Right kidney (tissue), 1 donor: ENCODE data around the gene RPS6KB1.
"Not testable (repeated sequence)": the region's sequence is repeated elsewhere in the genome, so short reads cannot be mapped to it uniquely, and the experiment has no call there.

Experiments
- DNase-seq: peaks from one replicate; pipeline ENCODE4 v3.0.0-alpha.2; 2016

The RPS6KB1 gene

DNA sequence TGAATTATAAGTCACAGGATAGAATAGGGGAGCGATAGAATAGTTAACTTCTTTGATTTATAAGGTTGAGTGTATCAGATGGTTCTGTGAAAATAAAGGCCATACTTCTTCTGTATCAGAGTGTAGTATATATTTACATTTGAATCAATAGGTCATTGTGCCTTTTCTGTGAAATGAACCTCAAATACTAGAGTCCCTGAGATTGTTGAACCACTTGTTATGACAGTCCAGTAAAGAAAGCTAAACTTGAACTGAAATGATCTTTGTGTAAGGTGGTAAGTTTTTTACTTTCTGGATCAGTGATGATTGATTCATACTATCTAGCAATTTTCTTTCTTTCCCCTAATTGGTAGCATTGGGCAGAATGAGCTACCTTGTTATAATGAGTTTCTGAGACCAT is 40.4 kb downstream of the RPS6KB1 start:
- not testable (repeated sequence) for DNase-seq

DNA sequence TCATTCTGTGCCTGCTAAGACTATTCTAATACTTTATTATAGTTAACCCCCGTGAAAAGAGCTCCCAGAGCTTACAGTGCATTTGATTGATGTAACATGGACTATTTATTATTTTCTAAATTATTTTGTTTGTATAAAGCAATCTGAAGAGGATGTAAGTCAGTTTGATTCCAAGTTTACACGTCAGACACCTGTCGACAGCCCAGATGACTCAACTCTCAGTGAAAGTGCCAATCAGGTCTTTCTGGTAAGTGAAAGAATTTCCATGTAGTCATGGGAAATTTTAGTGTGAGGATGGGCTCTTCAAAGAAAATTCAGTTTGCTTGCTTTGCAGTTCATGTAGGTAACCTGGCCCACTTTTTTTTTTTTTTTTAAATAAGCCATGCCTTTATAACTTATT is 47.8 kb downstream of the RPS6KB1 start:
- DNase-seq = not testable (repeated sequence)

DNA sequence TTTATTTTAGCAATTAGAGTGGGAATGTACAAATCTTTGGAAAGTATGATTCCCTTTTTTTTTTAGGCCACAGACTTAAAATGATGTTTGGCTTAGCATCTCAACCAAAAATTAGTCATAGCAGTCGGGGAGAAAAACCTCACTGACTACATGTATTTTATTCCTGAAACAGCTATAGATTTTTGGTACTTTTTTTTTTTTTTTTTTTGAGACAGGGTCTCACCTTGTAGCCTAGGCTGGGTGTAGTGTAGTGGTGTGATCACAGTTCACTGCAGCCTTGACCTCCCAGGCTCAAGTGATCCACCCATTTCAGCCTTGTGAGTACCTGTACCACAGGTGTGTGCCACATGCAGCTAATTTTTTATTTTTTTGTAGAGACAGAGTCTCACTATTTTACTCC is 48.2 kb downstream of the RPS6KB1 start:
- no peak for DNase-seq

DNA sequence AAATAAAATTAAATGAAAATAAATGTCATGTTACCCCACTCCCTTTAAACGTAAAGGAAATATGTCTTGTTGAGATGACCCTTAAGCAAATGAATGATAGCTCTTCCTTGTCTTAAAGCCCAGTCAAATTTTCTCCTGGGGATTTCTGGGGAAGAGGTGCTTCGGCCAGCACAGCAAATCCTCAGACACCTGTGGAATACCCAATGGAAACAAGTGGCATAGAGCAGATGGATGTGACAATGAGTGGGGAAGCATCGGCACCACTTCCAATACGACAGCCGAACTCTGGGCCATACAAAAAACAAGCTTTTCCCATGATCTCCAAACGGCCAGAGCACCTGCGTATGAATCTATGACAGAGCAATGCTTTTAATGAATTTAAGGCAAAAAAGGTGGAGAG is 53.5 kb downstream of the RPS6KB1 start:
- DNase-seq = not testable (repeated sequence)

DNA sequence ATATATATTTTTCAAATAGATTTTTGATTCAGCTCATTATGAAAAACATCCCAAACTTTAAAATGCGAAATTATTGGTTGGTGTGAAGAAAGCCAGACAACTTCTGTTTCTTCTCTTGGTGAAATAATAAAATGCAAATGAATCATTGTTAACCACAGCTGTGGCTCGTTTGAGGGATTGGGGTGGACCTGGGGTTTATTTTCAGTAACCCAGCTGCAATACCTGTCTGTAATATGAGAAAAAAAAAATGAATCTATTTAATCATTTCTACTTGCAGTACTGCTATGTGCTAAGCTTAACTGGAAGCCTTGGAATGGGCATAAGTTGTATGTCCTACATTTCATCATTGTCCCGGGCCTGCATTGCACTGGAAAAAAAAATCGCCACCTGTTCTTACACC is 54.4 kb downstream of the RPS6KB1 start:
- not testable (repeated sequence) for DNase-seq

DNA sequence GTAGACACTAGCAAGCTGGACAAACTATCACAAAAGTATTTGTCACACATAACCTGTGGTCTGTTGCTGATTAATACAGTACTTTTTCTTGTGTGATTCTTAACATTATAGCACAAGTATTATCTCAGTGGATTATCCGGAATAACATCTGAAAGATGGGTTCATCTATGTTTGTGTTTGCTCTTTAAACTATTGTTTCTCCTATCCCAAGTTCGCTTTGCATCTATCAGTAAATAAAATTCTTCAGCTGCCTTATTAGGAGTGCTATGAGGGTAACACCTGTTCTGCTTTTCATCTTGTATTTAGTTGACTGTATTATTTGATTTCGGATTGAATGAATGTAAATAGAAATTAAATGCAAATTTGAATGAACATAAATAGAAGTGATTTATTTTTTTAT is 57.1 kb downstream of the RPS6KB1 start:
- no peak for DNase-seq

DNA sequence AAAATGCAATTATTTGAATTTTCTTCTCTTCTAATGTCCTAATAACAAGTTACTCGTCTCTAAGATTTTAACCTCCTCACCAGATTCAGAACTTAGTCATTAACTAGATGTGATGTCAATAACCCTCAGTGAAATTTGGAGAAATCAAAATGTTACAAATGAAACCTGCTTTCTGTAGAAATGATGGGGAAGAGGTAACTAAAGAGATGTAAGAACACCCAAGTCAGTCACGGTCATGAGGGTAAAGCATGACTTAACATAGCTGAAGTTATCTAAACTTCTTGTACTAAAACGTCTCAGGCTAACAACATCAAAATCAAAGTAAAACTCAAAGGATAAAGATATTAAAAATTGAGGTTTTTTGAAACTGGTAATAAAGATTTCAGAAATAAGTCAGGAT is 61.9 kb downstream of the RPS6KB1 start:
- DNase-seq = no peak

DNA sequence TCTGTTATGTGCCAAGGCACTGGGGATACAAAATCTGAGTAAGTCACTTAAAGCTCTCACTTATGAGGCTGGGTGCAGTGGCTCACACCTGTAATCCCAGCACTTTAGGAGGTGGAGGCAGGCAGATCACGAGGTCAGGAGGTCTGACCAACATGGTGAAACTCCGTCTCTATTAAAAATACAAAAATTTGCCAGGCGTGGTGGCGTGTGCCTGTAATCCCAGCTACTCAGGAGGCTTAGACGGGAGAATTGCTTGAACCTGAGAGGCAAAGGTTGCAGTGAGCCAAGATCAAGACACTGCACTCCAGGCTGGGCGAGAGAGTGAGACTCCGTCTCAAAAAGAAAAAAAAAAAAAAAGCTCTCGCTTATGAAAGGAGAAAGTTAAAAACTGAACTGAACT is 66.7 kb downstream of the RPS6KB1 start:
- not testable (repeated sequence) for DNase-seq

DNA sequence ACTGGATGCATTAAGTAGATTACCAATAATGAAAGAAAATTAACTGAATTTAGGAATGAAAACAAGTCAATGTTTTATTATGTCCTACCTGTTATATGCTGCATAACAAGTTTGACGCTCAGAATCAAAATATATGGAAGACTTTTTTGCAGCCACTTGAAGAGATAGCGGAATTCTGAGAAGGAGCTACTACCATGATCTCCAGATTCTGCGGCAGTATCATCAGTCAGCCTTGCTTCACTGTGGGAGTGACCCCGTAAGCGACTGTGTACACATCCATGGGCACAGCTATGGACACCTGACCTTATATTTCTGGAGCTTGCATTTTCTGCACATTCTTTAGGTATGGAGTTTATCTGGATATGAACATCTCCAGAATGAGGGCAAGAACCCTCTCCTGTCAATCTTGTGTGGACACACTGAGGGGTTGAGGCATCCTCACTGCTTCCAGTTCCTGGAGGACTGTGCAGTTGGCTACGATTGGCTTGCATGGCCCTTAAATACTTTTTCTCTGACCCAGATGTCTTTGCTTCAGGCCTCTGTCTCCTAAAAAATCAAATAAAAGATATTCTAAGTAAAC is 69.9 kb downstream of the RPS6KB1 start:
- DNase-seq = no peak

DNA sequence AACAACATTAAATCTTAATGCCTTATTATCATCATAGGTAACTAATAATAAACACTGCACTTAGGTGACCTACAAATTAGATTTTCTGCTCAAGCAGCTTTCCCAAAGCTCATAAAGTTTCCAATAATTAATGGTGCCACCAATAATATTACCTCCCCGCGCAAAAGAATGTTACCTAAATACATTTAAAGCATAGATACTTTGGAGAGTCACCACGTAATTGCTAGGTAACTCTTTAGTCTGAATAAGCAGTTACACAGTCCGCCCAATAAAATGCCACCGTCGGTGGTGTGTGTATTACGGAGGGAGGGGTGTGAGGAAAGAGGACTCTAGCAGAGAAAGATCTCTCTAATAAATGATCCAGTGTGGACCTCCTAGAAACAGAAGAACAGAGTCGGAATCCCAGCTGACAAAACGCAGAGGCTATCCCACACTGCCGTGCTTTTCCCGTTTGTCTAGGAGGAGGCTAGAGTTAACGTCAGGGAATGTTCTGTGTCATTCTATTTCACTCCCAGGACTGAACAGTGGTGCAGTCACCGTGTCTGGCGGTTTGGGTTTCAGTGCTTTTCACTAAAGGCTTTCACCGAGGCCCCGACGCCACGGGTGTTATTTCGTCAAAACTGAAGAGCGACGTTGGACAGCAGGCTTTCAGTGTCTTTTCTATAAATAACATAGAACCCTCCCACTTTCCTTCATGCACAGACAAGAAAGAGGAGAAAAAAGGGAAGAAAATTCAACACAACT is 71.0 kb downstream of the RPS6KB1 start:
- no peak for DNase-seq

DNA sequence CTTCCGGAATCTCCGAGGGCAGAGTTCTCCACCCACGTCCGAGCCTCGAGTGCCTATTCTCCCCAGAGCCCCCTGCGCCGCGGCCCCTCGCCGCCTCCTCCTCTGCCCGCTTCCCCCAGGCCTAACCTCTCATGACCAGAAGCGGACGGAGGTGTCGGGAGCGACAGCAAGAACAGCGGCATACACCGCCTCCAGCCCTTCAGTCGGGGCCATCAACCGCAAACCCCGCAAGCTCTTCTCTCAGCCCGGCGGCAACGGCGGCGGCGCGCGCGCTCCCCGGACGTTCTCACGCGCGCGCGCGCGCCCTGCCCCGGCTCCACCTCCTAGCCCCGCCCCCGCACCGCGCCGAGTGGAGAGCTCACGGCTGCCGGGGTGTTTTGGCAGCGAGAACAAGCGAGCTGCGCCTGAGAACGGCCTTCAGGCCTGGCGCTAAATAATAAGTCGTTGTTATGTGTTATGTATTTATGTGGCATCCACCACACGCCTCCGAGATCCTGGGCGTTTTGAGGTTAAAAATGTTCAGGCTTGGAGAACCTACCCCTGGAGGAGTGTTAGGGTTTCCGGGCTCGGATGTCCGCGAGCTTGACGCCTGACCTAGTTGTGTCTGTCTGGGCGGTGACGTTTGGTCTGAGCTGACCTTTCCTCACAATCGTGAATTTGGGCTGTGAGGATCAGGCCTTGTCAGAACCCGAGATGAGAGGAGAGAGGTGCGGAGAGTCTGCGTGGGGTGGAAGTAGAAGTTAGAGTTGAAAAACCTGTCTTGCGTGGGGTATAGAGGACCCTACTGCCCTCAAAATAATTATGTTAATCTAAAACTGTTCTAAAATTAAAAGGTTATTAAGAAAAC is 71.8 kb downstream of the RPS6KB1 start, which contains the start of gene RNFT1:
RNFT1 (minus strand) TSS at position 259 of the 847 bp plus-strand sequence; CDS start at position 182, 77 bp downstream.
- DNase-seq = peak; percentile 99

DNA sequence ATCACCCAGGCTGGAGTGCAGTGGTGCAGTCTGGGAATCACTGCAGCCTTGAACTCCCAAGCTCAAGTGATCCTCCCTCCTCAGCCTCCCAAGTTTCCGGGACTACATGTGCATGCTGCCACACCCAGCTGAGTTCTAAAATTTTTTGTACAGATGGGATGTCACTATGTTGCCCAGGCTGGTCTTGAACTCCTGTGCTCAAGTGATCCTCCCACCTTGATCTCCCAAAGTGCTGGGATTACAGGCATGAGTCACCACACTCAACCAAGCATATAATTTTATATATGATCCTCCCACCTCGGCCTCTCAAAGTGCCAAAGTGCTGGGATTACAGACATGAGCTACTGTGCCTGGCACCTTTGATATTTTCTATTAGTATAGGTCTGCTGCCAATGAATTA is 78.8 kb downstream of the RPS6KB1 start:
- DNase-seq = not testable (repeated sequence)

DNA sequence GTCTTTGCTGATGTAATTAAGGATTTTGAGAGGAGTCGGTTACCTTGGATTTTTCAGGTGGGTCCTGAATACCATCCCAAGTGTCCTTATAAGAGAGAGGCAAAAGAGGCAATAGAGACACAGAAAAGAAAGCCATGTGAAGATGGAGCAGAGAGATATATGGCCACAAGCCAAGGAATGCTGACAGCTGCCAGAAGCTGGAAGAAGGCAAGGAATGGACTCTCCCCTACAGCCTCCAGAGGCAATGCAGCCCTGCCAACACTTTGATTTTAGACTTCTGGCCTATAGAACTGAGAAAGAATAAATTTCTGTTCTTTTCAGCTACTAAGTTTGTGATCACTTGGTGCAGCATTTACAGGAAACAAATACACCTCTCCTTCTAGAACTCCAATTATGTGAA is 79.9 kb downstream of the RPS6KB1 start:
- DNase-seq = no peak

DNA sequence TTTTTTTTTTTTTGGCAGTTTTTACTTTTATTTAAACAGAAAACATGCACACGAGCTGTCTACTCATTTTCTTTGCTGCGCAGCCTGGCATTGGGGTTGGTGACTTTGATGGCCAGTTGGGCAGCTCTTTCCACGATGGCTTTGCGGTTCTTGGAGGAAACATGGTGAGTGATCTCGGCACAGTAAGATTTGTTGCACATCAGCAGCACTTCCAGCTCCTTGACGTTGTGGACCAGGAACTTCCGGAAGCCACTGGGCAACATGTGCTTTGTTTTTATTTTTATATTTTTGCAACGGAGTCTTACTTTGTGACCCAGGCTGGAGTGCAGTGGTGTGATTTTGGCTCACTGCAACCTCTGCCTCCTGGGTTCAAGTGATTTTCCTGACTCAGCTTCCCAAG is 80.6 kb downstream of the RPS6KB1 start:
- DNase-seq = not testable (repeated sequence)

DNA sequence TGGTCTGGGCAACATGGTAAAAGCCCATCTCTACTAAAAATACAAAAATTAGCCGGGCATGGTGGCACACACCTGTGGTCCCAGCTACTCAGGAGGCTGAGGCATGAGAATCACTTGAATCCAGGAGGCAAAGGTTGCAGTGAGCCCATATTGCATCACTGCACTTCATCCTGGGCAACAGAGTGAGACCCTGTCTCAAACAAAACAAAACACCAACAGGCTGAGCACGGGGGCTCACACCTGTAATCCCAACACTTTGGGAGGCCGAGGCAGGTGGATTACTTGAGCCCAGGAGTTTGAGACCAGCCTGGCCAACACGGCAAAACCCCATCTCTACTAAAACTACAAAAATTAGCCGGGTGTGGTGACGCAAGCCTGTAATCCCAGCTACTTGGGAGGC is 82.2 kb downstream of the RPS6KB1 start:
- not testable (repeated sequence) for DNase-seq

DNA sequence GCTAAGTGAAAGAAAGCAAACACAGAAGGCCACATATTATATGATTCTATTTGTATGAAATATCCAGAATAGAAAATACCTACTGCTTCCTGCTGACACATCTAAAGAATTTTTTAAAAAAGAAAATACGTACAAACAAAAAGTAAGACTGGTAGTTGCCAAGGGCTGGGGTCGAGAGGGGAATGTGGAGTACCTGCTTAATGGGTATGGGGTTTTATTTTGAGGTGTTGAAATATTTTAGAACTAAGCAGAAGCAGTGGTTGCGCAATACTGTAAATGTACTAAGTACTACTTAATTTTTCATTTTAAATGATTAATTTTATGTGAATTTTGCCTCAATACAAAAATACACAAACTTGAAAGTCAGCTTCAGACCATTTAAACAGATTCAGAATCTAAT is 103.7 kb downstream of the RPS6KB1 start:
- not testable (repeated sequence) for DNase-seq
